ENCODE results near the gene THSD7A. TPM values are rescaled to one million over a fixed set of nuclear protein-coding genes. Genes with fewer than 3 reads are reported as not detected.

THSD7A gene
- total RNA-seq, 2 donors from 2014 or later: 1.6 to 6.1 TPM

- H3K27ac ChIP-seq: no peak overlapping the region
- no peaks in the 10 kb centered on the region for H3K36me3 ChIP-seq
- no peaks in the 10 kb centered on the region for H3K4me1 ChIP-seq (ENCODE audit: control insufficient read depth in 1 of 2, low read depth in 2 of 2)
- no peak for DNase-seq (ENCODE audit: low spot score)
- no peak for ATAC-seq (ENCODE audit: insufficient number of reproducible peaks, low FRiP score, low read depth)
- H3K4me3 ChIP-seq: no peak overlapping the region
- no peak for TF ChIP-seq CTCF (IDR thresholded peaks at IDR 0.05)
- H3K9me3 ChIP-seq: no peaks in the 10 kb centered on the region
- H3K27me3 ChIP-seq (replicated peaks; ENCODE audit: insufficient read depth): no peaks in the 10 kb centered on the region
These were observed 163.3 kb downstream of the THSD7A start for GRCh38 chr7:11668727-11669126.

- no peak for TF ChIP-seq CTCF (IDR thresholded peaks at IDR 0.05)
- no peak overlapping the region for H3K27ac ChIP-seq
- no peaks in the 10 kb centered on the region for H3K27me3 ChIP-seq (replicated peaks; ENCODE audit: insufficient read depth)
- DNase-seq (ENCODE audit: low spot score) (no peak), ATAC-seq (ENCODE audit: insufficient number of reproducible peaks, low FRiP score, low read depth) (no peak)
- H3K4me3 ChIP-seq: no peak overlapping the region
- H3K4me1 ChIP-seq (ENCODE audit: control insufficient read depth in 1 of 2, low read depth in 2 of 2): no peaks in the 10 kb centered on the region
- no peaks in the 10 kb centered on the region for H3K9me3 ChIP-seq
- H3K36me3 ChIP-seq: no peaks in the 10 kb centered on the region
These were observed 164.2 kb downstream of the THSD7A start for GRCh38 chr7:11667810-11668185.

- no peak for DNase-seq (ENCODE audit: low spot score)
- H3K4me1 ChIP-seq (ENCODE audit: control insufficient read depth in 1 of 2, low read depth in 2 of 2): no peaks in the 10 kb centered on the region
- H3K9me3 ChIP-seq: no peaks in the 10 kb centered on the region
- ATAC-seq (ENCODE audit: insufficient number of reproducible peaks, low FRiP score, low read depth): no peak
- H3K4me3 ChIP-seq: no peak overlapping the region
- H3K27ac ChIP-seq: no peak overlapping the region
- H3K36me3 ChIP-seq: no peaks in the 10 kb centered on the region
- TF ChIP-seq CTCF (IDR thresholded peaks at IDR 0.05): no peak
- no peaks in the 10 kb centered on the region for H3K27me3 ChIP-seq (replicated peaks; ENCODE audit: insufficient read depth)
These were observed 164.8 kb downstream of the THSD7A start for GRCh38 chr7:11667071-11667809.

GRCh38 chr7:11665357-11665756 is 166.6 kb downstream of the THSD7A start:
- H3K4me1 ChIP-seq (ENCODE audit: control insufficient read depth in 1 of 2, low read depth in 2 of 2): no peaks in the 10 kb centered on the region
- no peak overlapping the region for H3K27ac ChIP-seq
- TF ChIP-seq CTCF (IDR thresholded peaks at IDR 0.05): no peak
- DNase-seq (ENCODE audit: low spot score): no peak
- no peaks in the 10 kb centered on the region for H3K9me3 ChIP-seq
- no peak overlapping the region for H3K4me3 ChIP-seq
- ATAC-seq (ENCODE audit: insufficient number of reproducible peaks, low FRiP score, low read depth): no peak
- H3K36me3 ChIP-seq: no peaks in the 10 kb centered on the region
- H3K27me3 ChIP-seq (replicated peaks; ENCODE audit: insufficient read depth): no peaks in the 10 kb centered on the region

- no peak for ATAC-seq (ENCODE audit: insufficient number of reproducible peaks, low FRiP score, low read depth)
- Histone ChIP-seq H3K4me1 (ENCODE audit: control insufficient read depth in 1 of 2, low read depth in 2 of 2) (no peaks in the 10 kb centered on the region), H3K27me3 (replicated peaks; ENCODE audit: insufficient read depth) (no peaks in the 10 kb centered on the region), H3K36me3 (no peaks in the 10 kb centered on the region), H3K9me3 (no peaks in the 10 kb centered on the region), H3K4me3 (no peak overlapping the region), H3K27ac (no peak overlapping the region)
- TF ChIP-seq CTCF (IDR thresholded peaks at IDR 0.05): no peak
- no peak for DNase-seq (ENCODE audit: low spot score)
These were observed 176.4 kb downstream of the THSD7A start for GRCh38 chr7:11655642-11656041.

All from thoracic aorta (tissue), 2 donors.